GM12878 (cell line): ENCODE results near the gene RRAS. TPM values are rescaled to one million over a fixed set of nuclear protein-coding genes. Genes with fewer than 3 reads are reported as not detected.
A peak's percentile ranks its signal among the peaks of the same experiment; 100 is the strongest.

Source experiments
- ATAC-seq: fragments of 200-7000 bp; cut with Tn5 transposase; 3 replicates; pipeline ENCODE4 v1.9.1; 2020; ENCODE audit warnings: mild to moderate bottlenecking, moderate library complexity
- BruUV-seq: library from RNA; stranded (reverse); fragments of 400-500 nt; replicated peaks from 2 replicates; lab custom pipeline; 2021; lab: Mats Ljungman, UMichigan
- CTCF ChIA-PET: fragments of 300-600 bp; sonication (Branson Sonifier 250); formaldehyde crosslinking; extraction: SDS; loops from one replicate; lab custom pipeline; 2021; ENCODE audit warnings: inconsistent platforms; lab: Yijun Ruan, JAX
- POLR2A ChIA-PET: fragments of 350-600 bp; formaldehyde crosslinking; extraction: SDS; loops from one replicate; lab custom pipeline; 2021; ENCODE audit warnings: inconsistent platforms; lab: Charles Lee
- RAD21 ChIA-PET: fragments of 300-600 bp; sonication (Branson Sonifier 250); formaldehyde crosslinking; loops from one replicate; lab custom pipeline; 2023; ENCODE audit warnings: antibody characterized with exemption; ENCODE audit not compliant: unreplicated experiment; lab: Charles Lee
- SMC1A ChIA-PET: fragments of 300-600 bp; sonication (Branson Sonifier 250); formaldehyde crosslinking; loops from one replicate; lab custom pipeline; 2023; ENCODE audit not compliant: unreplicated experiment, uncharacterized antibody; lab: Charles Lee
- DNase-seq: peaks from one replicate; pipeline ENCODE4 v3.0.0-alpha.2; 2011; ENCODE audit warnings: low read depth, low spot score
- FAIRE-seq: peaks from 3 replicates; lab custom pipeline; 2011; peaks lifted over from hg19 to GRCh38; lab: Jason Lieb, UNC
- H2AFZ ChIP-seq: 2 replicates; pipeline ENCODE4 v1.6.0; 2011; ENCODE audit warnings: low read depth, low read length, control low read depth; ENCODE audit not compliant: control insufficient read depth
- H3K27ac ChIP-seq: 2 replicates; pipeline ENCODE4 v1.5.1; 2011; ENCODE audit warnings: control low read depth; ENCODE audit not compliant: control insufficient read depth, insufficient read depth
- H3K27me3 ChIP-seq, 2 experiments: replicated peaks in 1 of 2; 2 replicates each; pipeline versions ENCODE4 v1.6.0 to v1.6.1; 2011; ENCODE audit warnings: low read length in 1 of 2; ENCODE audit not compliant: control insufficient read depth in 2 of 2, insufficient read depth in 2 of 2
- H3K36me3 ChIP-seq, 2 experiments: 2 replicates each; pipeline ENCODE4 v1.5.1; 2011; ENCODE audit warnings: low read length in 1 of 2; ENCODE audit not compliant: control insufficient read depth in 2 of 2, insufficient read depth in 2 of 2
- H3K4me1 ChIP-seq: 2 replicates; pipeline ENCODE4 v1.6.1; 2011; ENCODE audit warnings: mild to moderate bottlenecking, low read length, moderate library complexity, mixed read lengths; ENCODE audit not compliant: control insufficient read depth, insufficient read depth
- H3K4me2 ChIP-seq: 2 replicates; pipeline ENCODE4 v1.6.0; 2011; ENCODE audit warnings: control low read depth; ENCODE audit not compliant: control insufficient read depth, insufficient read depth
- H3K4me3 ChIP-seq: fragments of 200-600 bp; sonication (generic); 2 replicates; pipeline ENCODE4 v1.5.1; 2016
- H3K79me2 ChIP-seq: 2 replicates; pipeline ENCODE4 v1.6.0; 2011; ENCODE audit warnings: low read length; ENCODE audit not compliant: control insufficient read depth, insufficient read depth
- H3K9ac ChIP-seq: 2 replicates; pipeline ENCODE4 v1.8.0; 2011; ENCODE audit warnings: low read length, control low read depth, mixed read lengths; ENCODE audit not compliant: control insufficient read depth, insufficient read depth
- H3K9me3 ChIP-seq: replicated peaks from 3 replicates; pipeline ENCODE4 v1.5.1; 2011; ENCODE audit warnings: mild to moderate bottlenecking, low read length; ENCODE audit not compliant: control insufficient read depth, insufficient read depth
- H4K20me1 ChIP-seq: 2 replicates; pipeline ENCODE4 v1.6.0; 2011; ENCODE audit not compliant: control insufficient read depth, insufficient read depth
- BHLHE40 ChIP-seq, 2 experiments: fragments of 450-650 bp in 1 of 2; IDR thresholded peaks; 2 replicates each; pipeline ENCODE4 v1.6.1; 2011 to 2017; ENCODE audit warnings: low read depth in 2 of 2, borderline replicate concordance in 1 of 2, improper control_type of control experiment in 1 of 2, low read length in 1 of 2, mild to moderate bottlenecking in 1 of 2
- CBFB ChIP-seq: IDR thresholded peaks from 2 replicates; pipeline ENCODE4 v1.6.1; 2016; ENCODE audit warnings: antibody characterized with exemption, low read depth
- ESRRA ChIP-seq: IDR thresholded peaks from 2 replicates; pipeline ENCODE4 v1.6.1; 2012; ENCODE audit warnings: mild to moderate bottlenecking, low read length, improper control_type of control experiment
- LARP7 ChIP-seq: fragments of 450-650 bp; IDR thresholded peaks from 2 replicates; pipeline ENCODE4 v1.6.1; 2017; ENCODE audit warnings: mild to moderate bottlenecking
- MEF2A ChIP-seq: IDR thresholded peaks from 2 replicates; pipeline ENCODE4 v1.6.1; 2011; ENCODE audit warnings: low read depth, mild to moderate bottlenecking, low read length, moderate library complexity; ENCODE audit not compliant: insufficient read depth
- MYB ChIP-seq: fragments of 150-350 bp; IDR thresholded peaks from 2 replicates; pipeline ENCODE4 v1.6.1; 2014; ENCODE audit warnings: mild to moderate bottlenecking, low read depth, low read length, borderline replicate concordance
- NR2F1 ChIP-seq: fragments of 450-650 bp; conservative IDR thresholded peaks from 2 replicates; pipeline ENCODE4 v1.6.1; 2017; ENCODE audit warnings: mild to moderate bottlenecking
- POU2F2 ChIP-seq: IDR thresholded peaks from 3 replicates; pipeline ENCODE4 v1.6.1; 2011; ENCODE audit warnings: low read depth, mild to moderate bottlenecking, low read length, borderline replicate concordance
- RB1 ChIP-seq: fragments of 450-650 bp; formaldehyde crosslinking; IDR thresholded peaks from 2 replicates; pipeline ENCODE4 v1.6.1; 2017; ENCODE audit warnings: mild to moderate bottlenecking, borderline replicate concordance
- RELA ChIP-seq: fragments of 450-650 bp; IDR thresholded peaks from 2 replicates; pipeline ENCODE4 v1.8.0; 2014; ENCODE audit warnings: borderline replicate concordance; ENCODE audit not compliant: partially characterized antibody
- RUNX3 ChIP-seq: IDR thresholded peaks from 2 replicates; pipeline ENCODE4 v1.6.1; 2012; ENCODE audit warnings: low read length, inconsistent platforms
- TAF1 ChIP-seq: IDR thresholded peaks from 2 replicates; pipeline ENCODE4 v1.6.1; 2011; ENCODE audit warnings: mild to moderate bottlenecking, low read depth, low read length, borderline replicate concordance
- WGBS: methylation state at CpG from one replicate; pipeline ENCODE4 v1.1.6; 2016; ENCODE audit warnings: low lambda C conversion rate; ENCODE audit not compliant: insufficient replicate concordance, insufficient coverage; ENCODE audit errors: missing lambda C conversion rate; 5-methylcytosine and 5-hydroxymethylcytosine counted together
- in situ Hi-C: fragments of 300-500 bp; cut with MboI; formaldehyde crosslinking; loops from 9 replicates; pipeline ENCODE4 v1.14.3; 2018; ENCODE audit warnings: mixed read lengths
- intact Hi-C: fragments of 100-400 bp; cut with micrococcal nuclease; formaldehyde crosslinking; loops from one replicate; pipeline ENCODE4 v1.14.2; 2022; ENCODE audit not compliant: unreplicated experiment
- polyA plus RNA-seq, 11 experiments: library from polyadenylated mRNA; depleted of rRNA in 4 of 11; unstranded in 6 of 11; stranded (reverse) in 5 of 11; fragments of >200 nt; fragmentation: Nextera tagmentation in 4 of 11; fragmentation: Illumina TruSeq in 1 of 11; extraction: Ambion mirVana in 4 of 11; extraction: Trizol in 1 of 11; gene quantifications; 1 replicate in 1 of 11; 2 replicates in 10 of 11; pipeline versions ENCODE4 v1.2.1 to v1.2.3, GENCODE V29; 2011 to 2016; ENCODE audit warnings: inconsistent platforms in 2 of 11, missing spikeins in 2 of 11, low read depth in 1 of 11
- total RNA-seq, 4 experiments: library from RNA; depleted of rRNA in 3 of 4; stranded (reverse); fragments of >200 nt in 3 of 4; fragmentation: Illumina TruSeq in 1 of 4; extraction: Trizol in 1 of 4; gene quantifications; 2 replicates each; pipeline versions ENCODE4 v1.2.1 to v1.2.3, GENCODE V29; 2013 to 2021
- TF ChIP-seq, protein P1 (sequence below): IDR thresholded peaks from 2 replicates; pipeline ENCODE4 v1.6.1; 2011; ENCODE audit warnings: mild to moderate bottlenecking, low read depth, low read length, moderate library complexity; ENCODE audit not compliant: insufficient replicate concordance
- TF ChIP-seq, protein P2 (sequence below): fragments of 450-650 bp; IDR thresholded peaks from 2 replicates; pipeline ENCODE4 v1.6.1; 2017; ENCODE audit warnings: mild to moderate bottlenecking, moderate library complexity
- TF ChIP-seq, protein P3 (sequence below): IDR thresholded peaks from 2 replicates; pipeline ENCODE4 v1.6.1; 2012; ENCODE audit warnings: low read length, inconsistent platforms

Gene RRAS
- total and polyA plus RNA-seq, 10 of the 15 experiments (the other 5 are each of a cell fraction or from before 2014, with no cell fraction given): 0.24 to 5.8 (median 1.8) TPM

DNA sequence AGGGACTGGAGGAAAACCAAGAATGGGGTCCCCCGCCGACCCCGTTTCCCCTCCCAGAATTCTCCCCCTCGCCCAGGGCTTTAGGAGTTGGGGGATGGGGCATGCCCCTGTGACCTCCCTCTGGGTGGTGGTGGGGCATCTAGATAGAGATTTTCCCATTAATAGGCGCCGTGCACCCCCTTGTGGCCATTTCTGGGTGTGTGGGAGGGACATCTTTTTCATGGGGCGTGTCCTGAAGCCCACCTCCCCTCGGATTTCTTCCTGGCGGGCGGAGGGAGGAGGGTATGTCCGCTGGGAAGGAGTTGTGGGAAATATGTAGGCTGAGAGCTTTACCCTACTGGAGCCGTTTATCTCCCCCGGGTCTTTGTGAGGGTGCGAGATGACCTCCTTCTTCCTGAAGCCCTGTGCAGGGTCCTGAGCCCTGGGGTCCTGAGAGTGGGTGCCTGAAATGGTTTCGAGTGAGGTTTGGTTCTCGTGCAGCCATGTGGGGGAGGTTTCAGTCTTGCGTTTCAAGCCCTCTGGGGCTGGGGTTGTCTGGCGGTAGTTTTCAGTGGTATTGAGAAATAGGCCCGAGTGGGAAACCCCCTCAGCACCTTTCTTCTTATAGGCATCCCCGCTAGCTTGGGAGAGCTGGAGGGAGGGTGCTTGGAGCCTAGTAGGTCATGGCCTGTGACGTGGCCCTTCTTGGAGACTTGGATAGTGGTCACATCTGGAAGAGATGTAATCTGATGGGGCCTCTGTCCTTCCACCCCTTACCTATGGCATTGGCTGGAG, 38.1 kb upstream of the RRAS start:
- ChIA-PET CTCF (interaction anchor here (0.7 to 10.5 kb wide), 11 partner anchors 12 to 205 kb away, joined by 3 to 130 read pairs (median 9); partner anchors contain the start of genes BCL2L12, FLT3LG, IRF3 and NOSIP), SMC1A (interaction anchor here (0.9 to 2.7 kb wide), 9 partner anchors 13 to 207 kb away, joined by 3 to 11 read pairs (median 3); partner anchors contain the start of genes BCL2L12, FLT3LG, IRF3 and NOSIP), RAD21 (interaction anchor here (0.5 to 8.6 kb wide), 10 partner anchors 13 to 233 kb away, joined by 3 to 131 read pairs (median 4); partner anchors contain the start of genes AP2A1, BCL2L12, IRF3 and RRAS), POLR2A (interaction anchor here (0.6 to 11.2 kb wide), 8 partner anchors 12 to 236 kb away, joined by 3 to 200 read pairs (median 8); partner anchors contain the start of genes AP2A1, BCL2L12, IRF3 and NOSIP)
- H3K27ac ChIP-seq: peak overlapping the region; percentile 98
- H3K36me3 ChIP-seq: peaks cover 9% of the 10 kb centered on the region in 2 experiments
- H3K79me2 ChIP-seq: peaks cover 47% of the 10 kb centered on the region
- DNase-seq (no peak), FAIRE-seq (peak; percentile 77), ATAC-seq (peak; percentile 23)
- intact Hi-C loops (loop anchor here (2.0 to 5.0 kb wide), 3 partner anchors 85 to 189 kb away; partner anchors contain the start of genes PNKP and RPS11), in situ Hi-C loops (no loop called here)
- H3K4me3 ChIP-seq: peak overlapping the region; percentile 100
- H2AFZ ChIP-seq: no peak overlapping the region
- H3K9me3 ChIP-seq: no peaks in the 10 kb centered on the region
- 2% methylated on average over 21 of the region's 21 CpGs for WGBS
- peaks cover 16% of the 10 kb centered on the region for H4K20me1 ChIP-seq
- H3K4me2 ChIP-seq: peak overlapping the region; percentile 84
- H3K4me1 ChIP-seq: peaks cover 32% of the 10 kb centered on the region
- peak overlapping the region; percentile 98 for H3K9ac ChIP-seq
- BruUV-seq: TSS peak; percentile 65
- no peaks in the 10 kb centered on the region for H3K27me3 ChIP-seq
- no peak for TF ChIP-seq MYB
- TF ChIP-seq POU2F2: peak; percentile 55; the same call in 2 of the 3 replicates
- TF ChIP-seq LARP7: no peak
- TF ChIP-seq RELA: peak; percentile 48
- TF ChIP-seq MEF2A: 0 out of 2 replicates have a peak, but pooled peaks have one; percentile 13
- TF ChIP-seq, protein P1, sequence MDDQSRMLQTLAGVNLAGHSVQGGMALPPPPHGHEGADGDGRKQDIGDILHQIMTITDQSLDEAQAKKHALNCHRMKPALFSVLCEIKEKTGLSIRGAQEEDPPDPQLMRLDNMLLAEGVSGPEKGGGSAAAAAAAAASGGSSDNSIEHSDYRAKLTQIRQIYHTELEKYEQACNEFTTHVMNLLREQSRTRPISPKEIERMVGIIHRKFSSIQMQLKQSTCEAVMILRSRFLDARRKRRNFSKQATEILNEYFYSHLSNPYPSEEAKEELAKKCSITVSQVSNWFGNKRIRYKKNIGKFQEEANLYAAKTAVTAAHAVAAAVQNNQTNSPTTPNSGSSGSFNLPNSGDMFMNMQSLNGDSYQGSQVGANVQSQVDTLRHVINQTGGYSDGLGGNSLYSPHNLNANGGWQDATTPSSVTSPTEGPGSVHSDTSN: no peak
- peak; percentile 74; the same call in 1 of the 2 replicates for TF ChIP-seq ESRRA
- TF ChIP-seq, protein P2, sequence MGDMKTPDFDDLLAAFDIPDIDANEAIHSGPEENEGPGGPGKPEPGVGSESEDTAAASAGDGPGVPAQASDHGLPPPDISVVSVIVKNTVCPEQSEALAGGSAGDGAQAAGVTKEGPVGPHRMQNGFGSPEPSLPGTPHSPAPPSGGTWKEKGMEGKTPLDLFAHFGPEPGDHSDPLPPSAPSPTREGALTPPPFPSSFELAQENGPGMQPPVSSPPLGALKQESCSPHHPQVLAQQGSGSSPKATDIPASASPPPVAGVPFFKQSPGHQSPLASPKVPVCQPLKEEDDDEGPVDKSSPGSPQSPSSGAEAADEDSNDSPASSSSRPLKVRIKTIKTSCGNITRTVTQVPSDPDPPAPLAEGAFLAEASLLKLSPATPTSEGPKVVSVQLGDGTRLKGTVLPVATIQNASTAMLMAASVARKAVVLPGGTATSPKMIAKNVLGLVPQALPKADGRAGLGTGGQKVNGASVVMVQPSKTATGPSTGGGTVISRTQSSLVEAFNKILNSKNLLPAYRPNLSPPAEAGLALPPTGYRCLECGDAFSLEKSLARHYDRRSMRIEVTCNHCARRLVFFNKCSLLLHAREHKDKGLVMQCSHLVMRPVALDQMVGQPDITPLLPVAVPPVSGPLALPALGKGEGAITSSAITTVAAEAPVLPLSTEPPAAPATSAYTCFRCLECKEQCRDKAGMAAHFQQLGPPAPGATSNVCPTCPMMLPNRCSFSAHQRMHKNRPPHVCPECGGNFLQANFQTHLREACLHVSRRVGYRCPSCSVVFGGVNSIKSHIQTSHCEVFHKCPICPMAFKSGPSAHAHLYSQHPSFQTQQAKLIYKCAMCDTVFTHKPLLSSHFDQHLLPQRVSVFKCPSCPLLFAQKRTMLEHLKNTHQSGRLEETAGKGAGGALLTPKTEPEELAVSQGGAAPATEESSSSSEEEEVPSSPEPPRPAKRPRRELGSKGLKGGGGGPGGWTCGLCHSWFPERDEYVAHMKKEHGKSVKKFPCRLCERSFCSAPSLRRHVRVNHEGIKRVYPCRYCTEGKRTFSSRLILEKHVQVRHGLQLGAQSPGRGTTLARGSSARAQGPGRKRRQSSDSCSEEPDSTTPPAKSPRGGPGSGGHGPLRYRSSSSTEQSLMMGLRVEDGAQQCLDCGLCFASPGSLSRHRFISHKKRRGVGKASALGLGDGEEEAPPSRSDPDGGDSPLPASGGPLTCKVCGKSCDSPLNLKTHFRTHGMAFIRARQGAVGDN: peak; percentile 52
- no peak for TF ChIP-seq CBFB
- peak; percentile 69 for TF ChIP-seq RUNX3
- TF ChIP-seq BHLHE40 (IDR thresholded peaks at IDR 0.05; ENCODE audit: borderline replicate concordance in 1 of 2, low read depth in 2 of 2, low read length in 1 of 2): peak; percentile 85 to 87; a peak in 3 of 4 replicates
- peak; percentile 48 for TF ChIP-seq TAF1
- TF ChIP-seq, protein P3, sequence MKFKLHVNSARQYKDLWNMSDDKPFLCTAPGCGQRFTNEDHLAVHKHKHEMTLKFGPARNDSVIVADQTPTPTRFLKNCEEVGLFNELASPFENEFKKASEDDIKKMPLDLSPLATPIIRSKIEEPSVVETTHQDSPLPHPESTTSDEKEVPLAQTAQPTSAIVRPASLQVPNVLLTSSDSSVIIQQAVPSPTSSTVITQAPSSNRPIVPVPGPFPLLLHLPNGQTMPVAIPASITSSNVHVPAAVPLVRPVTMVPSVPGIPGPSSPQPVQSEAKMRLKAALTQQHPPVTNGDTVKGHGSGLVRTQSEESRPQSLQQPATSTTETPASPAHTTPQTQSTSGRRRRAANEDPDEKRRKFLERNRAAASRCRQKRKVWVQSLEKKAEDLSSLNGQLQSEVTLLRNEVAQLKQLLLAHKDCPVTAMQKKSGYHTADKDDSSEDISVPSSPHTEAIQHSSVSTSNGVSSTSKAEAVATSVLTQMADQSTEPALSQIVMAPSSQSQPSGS: 0 out of 2 replicates have a peak, but pooled peaks have one; percentile 28
- TF ChIP-seq NR2F1: peak; percentile 99
- TF ChIP-seq RB1: peak; percentile 75; the same call in 1 of the 2 replicates
